Stimulated activated CD8-positive, alpha-beta memory T cell treated with anti-CD3 and anti-CD28 coated beads, Interleukin-4, amount 100 ng/mL, for 48 hours (primary cell): ENCODE measurements around the gene CNGA3.
"Not testable (repeated sequence)": the region's sequence is repeated elsewhere in the genome, so short reads cannot be mapped to it uniquely, and the experiment has no call there.

Source experiments
- DNase-seq: peaks from one replicate; pipeline ENCODE4 v3.0.0-alpha.2; 2020

The CNGA3 gene

GRCh38 chr2:98405301-98405700 lies 59.0 kb downstream of the CNGA3 start:
- no peak for DNase-seq

GRCh38 chr2:98408155-98408554 lies 61.9 kb downstream of the CNGA3 start:
- no peak for DNase-seq

- DNase-seq, result peak; percentile 62
Observed at GRCh38 chr2:98412751-98413458, 66.6 kb downstream of the CNGA3 start.

- not testable (repeated sequence) for DNase-seq
Observed at GRCh38 chr2:98414246-98414645, 68.0 kb downstream of the CNGA3 start.

- DNase-seq, result not testable (repeated sequence)
Observed at GRCh38 chr2:98415719-98416248, 69.5 kb downstream of the CNGA3 start.

GRCh38 chr2:98416383-98417159 lies 70.3 kb downstream of the CNGA3 start:
- no peak for DNase-seq

- no peak for DNase-seq
Observed at GRCh38 chr2:98419544-98419943, 73.3 kb downstream of the CNGA3 start.

- no peak for DNase-seq
Observed at GRCh38 chr2:98419977-98420725, 73.9 kb downstream of the CNGA3 start.

- DNase-seq, result no peak
Observed at GRCh38 chr2:98422449-98422848, 76.2 kb downstream of the CNGA3 start.

- DNase-seq, result no peak
Observed at GRCh38 chr2:98426771-98427170, 80.5 kb downstream of the CNGA3 start.

GRCh38 chr2:98432145-98432544 lies 85.9 kb downstream of the CNGA3 start:
- no peak for DNase-seq

- no peak for DNase-seq
Observed at GRCh38 chr2:98433363-98433964, 87.2 kb downstream of the CNGA3 start.

GRCh38 chr2:98434492-98434891 lies 88.2 kb downstream of the CNGA3 start:
- no peak for DNase-seq

GRCh38 chr2:98435670-98436069 lies 89.4 kb downstream of the CNGA3 start:
- DNase-seq, result not testable (repeated sequence)

GRCh38 chr2:98436734-98437133 lies 90.5 kb downstream of the CNGA3 start:
- DNase-seq, result no peak

- no peak for DNase-seq
Observed at GRCh38 chr2:98438190-98439133, 92.2 kb downstream of the CNGA3 start.

- DNase-seq, result no peak
Observed at GRCh38 chr2:98441706-98442450, 95.6 kb downstream of the CNGA3 start.

GRCh38 chr2:98442488-98442887 lies 96.2 kb downstream of the CNGA3 start:
- no peak for DNase-seq

- peak; percentile 83 for DNase-seq
Observed at GRCh38 chr2:98444436-98445176, 98.3 kb downstream of the CNGA3 start, which contains the start of gene INPP4A. TSS of gene INPP4A (plus strand) at chr2:98444858. CDS start at chr2:98520049, 75,191 bp downstream.

- DNase-seq, result no peak
Observed at GRCh38 chr2:98445177-98445682, 99.0 kb downstream of the CNGA3 start.
